Frontal cortex (tissue), 4 donors: Measurements from ENCODE around the gene ANKRD44. TPM values are rescaled to one million over a fixed set of nuclear protein-coding genes. Genes with fewer than 3 reads are reported as not detected.

ENCODE experiments used
- DNase-seq, 2 donors: peaks; one replicate each; pipeline ENCODE4 v3.0.0; 2012; ENCODE audit warnings: low spot score in 2 of 2
- FAIRE-seq: peaks from 2 replicates; lab custom pipeline; 2012; peaks lifted over from hg19 to GRCh38; lab: Jason Lieb, UNC
- total RNA-seq: library from RNA; depleted of rRNA; stranded (reverse); fragments of >200 nt; gene quantifications from one replicate; pipeline ENCODE4 v1.2.3, GENCODE V29; 2014
- donor health status: control.
- donor health status: control.
- donor health status: control.

Gene ANKRD44
- total RNA-seq, 1 donor from 2014 or later: 101 TPM

GRCh38 chr2:196985511-196986183, 324.9 kb downstream of the ANKRD44 start:
- FAIRE-seq (no peak), DNase-seq (no peak)

GRCh38 chr2:196984903-196985302, 325.7 kb downstream of the ANKRD44 start:
- FAIRE-seq (no peak), DNase-seq (no peak)

- FAIRE-seq (no peak), DNase-seq (no peak)
Observed at GRCh38 chr2:196983934-196984333, 326.6 kb downstream of the ANKRD44 start.

- DNase-seq (no peak), FAIRE-seq (no peak)
Observed at GRCh38 chr2:196980473-196980872, 330.1 kb downstream of the ANKRD44 start.

GRCh38 chr2:196980001-196980400, 330.6 kb downstream of the ANKRD44 start:
- DNase-seq (no peak), FAIRE-seq (no peak)

GRCh38 chr2:196977507-196977906, 333.1 kb downstream of the ANKRD44 start:
- FAIRE-seq (no peak), DNase-seq (no peak)

- FAIRE-seq (no peak), DNase-seq (no peak)
Observed at GRCh38 chr2:196974970-196975369, 335.6 kb downstream of the ANKRD44 start.

GRCh38 chr2:196971574-196972279, 338.9 kb downstream of the ANKRD44 start:
- FAIRE-seq (no peak), DNase-seq (no peak)

- DNase-seq: no peak
- no peak for FAIRE-seq
Observed at GRCh38 chr2:196970099-196970498, 340.5 kb downstream of the ANKRD44 start.

GRCh38 chr2:196968516-196968915, 342.1 kb downstream of the ANKRD44 start:
- FAIRE-seq: no peak
- no peak for DNase-seq

- FAIRE-seq: no peak
- no peak for DNase-seq
Observed at GRCh38 chr2:196967775-196968174, 342.8 kb downstream of the ANKRD44 start.

- FAIRE-seq (no peak), DNase-seq (no peak)
Observed at GRCh38 chr2:196967116-196967515, 343.5 kb downstream of the ANKRD44 start.

GRCh38 chr2:196966061-196966460, 344.5 kb downstream of the ANKRD44 start:
- FAIRE-seq: no peak
- DNase-seq: no peak

GRCh38 chr2:196965651-196966050, 344.9 kb downstream of the ANKRD44 start:
- no peak for FAIRE-seq
- DNase-seq: no peak

- FAIRE-seq (no peak), DNase-seq (no peak)
Observed at GRCh38 chr2:196963961-196964360, 346.6 kb downstream of the ANKRD44 start.

- FAIRE-seq: no peak
Observed at GRCh38 chr2:196963043-196963442, 347.5 kb downstream of the ANKRD44 start.

GRCh38 chr2:196962325-196962724, 348.3 kb downstream of the ANKRD44 start:
- no peak for FAIRE-seq

More at GRCh38 chr2:196963043-196963442, 347.5 kb downstream of the ANKRD44 start:
- DNase-seq: no peak

GRCh38 chr2:196961889-196962288, 348.7 kb downstream of the ANKRD44 start:
- no peak for DNase-seq
- no peak for FAIRE-seq

More at GRCh38 chr2:196962325-196962724, 348.3 kb downstream of the ANKRD44 start:
- no peak for DNase-seq

- FAIRE-seq (no peak), DNase-seq (no peak)
Observed at GRCh38 chr2:196959734-196960338, 350.7 kb downstream of the ANKRD44 start.

GRCh38 chr2:196959281-196959680, 351.3 kb downstream of the ANKRD44 start:
- FAIRE-seq (no peak), DNase-seq (no peak)

GRCh38 chr2:196957881-196958525, 352.6 kb downstream of the ANKRD44 start:
- FAIRE-seq (no peak), DNase-seq (no peak)
